ENCODE measurements around the gene MYL3. TPM values are rescaled to one million over a fixed set of nuclear protein-coding genes. Genes with fewer than 3 reads are reported as not detected.

The MYL3 gene
- total and polyA plus RNA-seq, 2 experiments from 2014 or later, result 2,390 to 3,027 TPM

DNA sequence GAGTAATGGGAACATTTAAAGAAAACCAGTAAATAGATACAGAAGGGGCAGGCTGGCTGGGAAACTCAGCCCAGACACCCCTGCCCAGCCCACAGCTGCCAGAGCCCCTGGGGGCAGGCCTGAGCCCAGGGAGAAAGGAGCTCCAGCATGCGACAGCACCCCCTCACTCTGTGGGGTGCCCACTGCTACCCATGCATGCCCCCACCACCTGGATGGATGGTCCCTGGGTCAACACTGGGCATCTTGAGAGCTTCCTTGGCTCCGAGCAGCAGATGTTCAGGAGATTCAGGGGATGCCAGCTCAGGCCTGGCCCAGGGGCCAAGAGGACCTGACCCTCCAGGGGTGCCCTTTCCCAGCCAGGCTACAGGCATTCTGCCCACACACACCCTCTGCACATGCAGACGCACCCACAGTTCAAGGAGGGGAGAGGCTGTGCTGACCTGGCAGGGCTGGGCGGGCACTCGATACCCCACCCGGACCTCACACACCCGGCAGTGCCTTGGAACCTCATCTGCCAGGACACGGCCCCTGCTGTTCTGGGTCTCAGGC lies 45.8 kb upstream of the MYL3 start:
- DNase-seq (ENCODE audit: low read depth in 1 of 2, low spot score in 1 of 2), result no peak
- Histone ChIP-seq H3K36me3 (no peaks in the 10 kb centered on the region), H3K9me3 (ENCODE audit: low read depth) (no peaks in the 10 kb centered on the region), H3K27me3 (no peaks in the 10 kb centered on the region), H3K4me1 (ENCODE audit: low read depth) (peaks cover 7% of the 10 kb centered on the region), H3K27ac (no peak overlapping the region), H3K4me3 (no peak overlapping the region)
- no peak for TF ChIP-seq CTCF (IDR thresholded peaks at IDR 0.05; ENCODE audit: low read depth, low read length)

- no peaks in the 10 kb centered on the region for H3K9me3 ChIP-seq (ENCODE audit: low read depth)
- no peak overlapping the region for H3K4me3 ChIP-seq
- peak; percentile 52 for TF ChIP-seq CTCF (IDR thresholded peaks at IDR 0.05; ENCODE audit: low read depth, low read length)
- no peaks in the 10 kb centered on the region for H3K27me3 ChIP-seq
- peaks cover 1% of the 10 kb centered on the region for H3K4me1 ChIP-seq (ENCODE audit: low read depth)
- peak in 1 of 2 donors; percentile 88 for DNase-seq (ENCODE audit: low read depth in 1 of 2, low spot score in 1 of 2)
- H3K36me3 ChIP-seq, result no peaks in the 10 kb centered on the region
- no peak overlapping the region for H3K27ac ChIP-seq
These were observed 45.2 kb upstream of the MYL3 start for GRCh38 chr3:46908294-46908985.

GRCh38 chr3:46907960-46908293 lies 44.7 kb upstream of the MYL3 start:
- Histone ChIP-seq H3K36me3 (no peaks in the 10 kb centered on the region), H3K27me3 (no peaks in the 10 kb centered on the region), H3K4me1 (ENCODE audit: low read depth) (no peaks in the 10 kb centered on the region), H3K27ac (no peak overlapping the region), H3K9me3 (ENCODE audit: low read depth) (no peaks in the 10 kb centered on the region), H3K4me3 (no peak overlapping the region)
- no peak for DNase-seq (ENCODE audit: low read depth in 1 of 2, low spot score in 1 of 2)
- TF ChIP-seq CTCF (IDR thresholded peaks at IDR 0.05; ENCODE audit: low read depth, low read length), result no peak

- DNase-seq (ENCODE audit: low read depth in 1 of 2, low spot score in 1 of 2), result no peak
- TF ChIP-seq CTCF (IDR thresholded peaks at IDR 0.05; ENCODE audit: low read depth, low read length), result no peak
These were observed 44.0 kb upstream of the MYL3 start for GRCh38 chr3:46907271-46907670.

GRCh38 chr3:46906471-46907058 lies 43.3 kb upstream of the MYL3 start:
- Histone ChIP-seq H3K4me1 (ENCODE audit: low read depth) (no peaks in the 10 kb centered on the region), H3K4me3 (no peak overlapping the region), H3K9me3 (ENCODE audit: low read depth) (no peaks in the 10 kb centered on the region), H3K27me3 (no peaks in the 10 kb centered on the region), H3K27ac (no peak overlapping the region), H3K36me3 (no peaks in the 10 kb centered on the region)
- TF ChIP-seq CTCF (IDR thresholded peaks at IDR 0.05; ENCODE audit: low read depth, low read length), result no peak
- DNase-seq (ENCODE audit: low read depth in 1 of 2, low spot score in 1 of 2), result no peak

More at GRCh38 chr3:46907271-46907670, 44.0 kb upstream of the MYL3 start:
- H3K9me3 ChIP-seq (ENCODE audit: low read depth), result no peaks in the 10 kb centered on the region
- H3K4me1 ChIP-seq (ENCODE audit: low read depth), result no peaks in the 10 kb centered on the region
- no peaks in the 10 kb centered on the region for H3K27me3 ChIP-seq
- H3K27ac ChIP-seq, result no peak overlapping the region
- no peaks in the 10 kb centered on the region for H3K36me3 ChIP-seq
- H3K4me3 ChIP-seq, result no peak overlapping the region

Measured in cardiac muscle cell (in vitro differentiated cells and primary cell).